GM23338 (cell line): ENCODE results near the gene GDF11. TPM values are rescaled to one million over a fixed set of nuclear protein-coding genes. Genes with fewer than 3 reads are reported as not detected.

Source experiments
- ATAC-seq: fragments of 200-7000 bp; cut with Tn5 transposase; 3 replicates; pipeline ENCODE4 v1.9.1; 2020
- DNase-seq: peaks from one replicate; pipeline ENCODE4 v3.0.0-alpha.2; 2015; ENCODE audit warnings: low spot score
- H2AFZ ChIP-seq: fragments of 200-600 bp; sonication (generic); 2 replicates; pipeline ENCODE4 v1.8.0; 2016; ENCODE audit warnings: antibody characterized with exemption, mild to moderate bottlenecking, moderate library complexity
- H3F3A ChIP-seq: fragments of 200-600 bp; sonication (generic); replicated peaks from 2 replicates; pipeline ENCODE4 v1.8.0; 2017; ENCODE audit warnings: antibody characterized with exemption, mixed run types, low read depth
- H3K27ac ChIP-seq: fragments of 200-600 bp; sonication (generic); 2 replicates; pipeline ENCODE4 v1.6.1; 2016; ENCODE audit warnings: low read depth
- H3K27me3 ChIP-seq: fragments of 200-600 bp; sonication (generic); 2 replicates; pipeline ENCODE4 v1.8.0; 2016; ENCODE audit warnings: mild to moderate bottlenecking, mixed run types, moderate library complexity; ENCODE audit not compliant: insufficient read depth
- H3K36me3 ChIP-seq: fragments of 200-600 bp; sonication (generic); 2 replicates; pipeline ENCODE4 v1.8.0; 2016; ENCODE audit warnings: mild to moderate bottlenecking; ENCODE audit not compliant: insufficient read depth
- H3K4me1 ChIP-seq: fragments of 200-600 bp; sonication (generic); 2 replicates; pipeline ENCODE4 v1.8.0; 2016; ENCODE audit warnings: mild to moderate bottlenecking, moderate library complexity; ENCODE audit not compliant: insufficient read depth
- H3K4me2 ChIP-seq: fragments of 200-600 bp; sonication (generic); 2 replicates; pipeline ENCODE4 v1.7.1; 2017; ENCODE audit warnings: mixed run types
- H3K4me3 ChIP-seq: fragments of 200-600 bp; sonication (generic); 2 replicates; pipeline ENCODE4 v1.6.1; 2016; ENCODE audit warnings: mixed run types
- H3K79me2 ChIP-seq: fragments of 200-600 bp; sonication (generic); replicated peaks from 2 replicates; pipeline ENCODE4 v1.8.0; 2017; ENCODE audit warnings: mild to moderate bottlenecking; ENCODE audit not compliant: insufficient read depth
- H3K9me2 ChIP-seq: fragments of 200-600 bp; sonication (generic); 2 replicates; pipeline ENCODE4 v1.8.0; 2017; ENCODE audit not compliant: insufficient read depth
- H4K20me1 ChIP-seq: fragments of 200-600 bp; sonication (generic); replicated peaks from 2 replicates; pipeline ENCODE4 v1.8.0; 2017; ENCODE audit warnings: mild to moderate bottlenecking; ENCODE audit not compliant: insufficient read depth
- H3K27ac Mint-ChIP-seq: 2 replicates; pipeline ENCODE4 v1.8.0; 2020; ENCODE audit warnings: inconsistent platforms, mild to moderate bottlenecking, moderate library complexity, mixed read lengths
- H3K27me3 Mint-ChIP-seq: 3 replicates; pipeline ENCODE4 v1.8.0; 2022; ENCODE audit warnings: low read depth, mild to moderate bottlenecking, moderate library complexity, mixed read lengths, inconsistent platforms; ENCODE audit not compliant: insufficient read depth, poor library complexity
- H3K36me3 Mint-ChIP-seq: 3 replicates; pipeline ENCODE4 v1.8.0; 2021; ENCODE audit warnings: low read depth, mild to moderate bottlenecking, inconsistent platforms, moderate library complexity, mixed read lengths
- H3K4me1 Mint-ChIP-seq: 3 replicates; pipeline ENCODE4 v1.8.0; 2020; ENCODE audit warnings: mild to moderate bottlenecking, inconsistent platforms, mixed read lengths
- H3K4me3 Mint-ChIP-seq: 3 replicates; pipeline ENCODE4 v1.8.0; 2021; ENCODE audit warnings: moderate library complexity, mild to moderate bottlenecking, inconsistent platforms, mixed read lengths
- H3K9me3 Mint-ChIP-seq: 3 replicates; pipeline ENCODE4 v1.8.0; 2020; ENCODE audit warnings: moderate library complexity, mild to moderate bottlenecking, inconsistent platforms, mixed read lengths
- CREB1 ChIP-seq: fragments of 250-450 bp; sonication (Bioruptor Pico); IDR thresholded peaks from 2 replicates; pipeline ENCODE4 v1.5.0; 2020; ENCODE audit warnings: low read depth, mild to moderate bottlenecking, moderate library complexity
- CTCF ChIP-seq, 2 experiments: fragments of 200-600 bp in 1 of 2; sonication (generic) in 1 of 2; conservative IDR thresholded peaks; 2 replicates each; pipeline versions ENCODE4 v1.5.1 to v1.6.1; 2016 to 2017; ENCODE audit warnings: antibody characterized with exemption in 2 of 2, low read depth in 2 of 2, mild to moderate bottlenecking in 2 of 2, moderate library complexity in 1 of 2
- ZNF331 ChIP-seq: fragments of 250-450 bp; sonication (Bioruptor Pico); IDR thresholded peaks from 2 replicates; pipeline ENCODE4 v1.5.0; 2020; ENCODE audit warnings: low read depth, mild to moderate bottlenecking, moderate library complexity
- ZNF462 ChIP-seq: fragments of 250-450 bp; sonication (Bioruptor Pico); IDR thresholded peaks from 2 replicates; pipeline ENCODE4 v1.5.0; 2020; ENCODE audit warnings: mild to moderate bottlenecking, moderate library complexity
- polyA plus RNA-seq: library from polyadenylated mRNA; unstranded; fragments of >200 nt; fragmentation: Nextera tagmentation; extraction: Ambion mirVana; gene quantifications from 2 replicates; pipeline ENCODE4 v1.2.1, GENCODE V29; 2016
- total RNA-seq: library from RNA; depleted of rRNA; stranded (reverse); fragments of >200 nt; shearing (Covaris generic); gene quantifications from 2 replicates; pipeline ENCODE4 v1.2.3, GENCODE V29; 2014

GDF11 gene
- total and polyA plus RNA-seq, 2 experiments from 2014 or later = 3.7 to 12.5 TPM

GRCh38 chr12:55707219-55707671, 35.7 kb upstream of the GDF11 start:
- peak; percentile 66 for DNase-seq
- Mint-ChIP-seq H3K4me3 (peak overlapping the region; percentile 88), H3K27ac (no peak overlapping the region), H3K4me1 (peaks cover 38% of the 10 kb centered on the region), H3K9me3 (no peaks in the 10 kb centered on the region), H3K36me3 (0 out of 3 replicates have a peak, but pooled peaks cover 4% of the 10 kb centered on the region), H3K27me3 (peaks cover 20% of the 10 kb centered on the region)
- Histone ChIP-seq H3K4me3 (peak overlapping the region; percentile 97), H4K20me1 (peaks cover 3% of the 10 kb centered on the region; the same call in 1 of the 2 replicates), H3K27ac (no peak overlapping the region), H3K27me3 (peaks cover 14% of the 10 kb centered on the region; the same call in 1 of the 2 replicates), H3K9me2 (no peaks in the 10 kb centered on the region), H3F3A (peaks cover 7% of the 10 kb centered on the region; the same call in 1 of the 2 replicates), H3K36me3 (no peaks in the 10 kb centered on the region), H3K79me2 (peaks cover 28% of the 10 kb centered on the region), H2AFZ (peak overlapping the region; percentile 95), H3K4me2 (peak overlapping the region; percentile 98), H3K4me1 (peaks cover 26% of the 10 kb centered on the region)
- peak; percentile 36 for ATAC-seq
- TF ChIP-seq ZNF462 (CRISPR knock-in tag) (no peak), ZNF331 (CRISPR knock-in tag) (no peak), CTCF (conservative IDR thresholded peaks at IDR 0.05; ENCODE audit: low read depth in 2 of 2) (no peak), CREB1 (CRISPR knock-in tag) (no peak)
